Tibial artery (tissue), 4 donors: Measurements from ENCODE around the gene RBMS2.

ENCODE experiments used
- DNase-seq, 2 donors: peaks; one replicate each; pipeline ENCODE4 v3.0.0-alpha.2; 2019
- H3K27ac ChIP-seq, 2 donors: fragments of 200-600 bp; sonication (generic) in 1 of 2; 1 replicate in 1 of 2; 2 replicates in 1 of 2; pipeline ENCODE4 v1.5.1; 2018 to 2019; ENCODE audit warnings: mild to moderate bottlenecking in 1 of 2
- H3K27me3 ChIP-seq, 2 donors: fragments of 200-600 bp; sonication (generic) in 1 of 2; one replicate each; pipeline versions ENCODE4 v1.5.1 to v1.6.0; 2016 to 2019
- H3K36me3 ChIP-seq, 3 donors: fragments of 200-600 bp; sonication (generic) in 2 of 3; one replicate each; pipeline ENCODE4 v1.5.1; 2016 to 2019; ENCODE audit warnings: mild to moderate bottlenecking in 2 of 3
- H3K4me1 ChIP-seq, 4 donors: fragments of 200-600 bp; sonication (generic) in 2 of 4; 1 replicate in 3 of 4; 2 replicates in 1 of 4; pipeline ENCODE4 v1.5.1; 2016 to 2019
- H3K4me3 ChIP-seq, 2 donors: fragments of 200-600 bp; sonication (generic) in 1 of 2; 1 replicate in 1 of 2; 2 replicates in 1 of 2; pipeline ENCODE4 v1.5.1; 2018 to 2019; ENCODE audit warnings: mild to moderate bottlenecking in 2 of 2
- H3K9me3 ChIP-seq, 3 donors: fragments of 200-600 bp; sonication (generic) in 1 of 3; one replicate each; pipeline ENCODE4 v1.5.1; 2016 to 2019
- intact Hi-C: fragments of 100-400 bp; cut with DNase I; formaldehyde crosslinking; loops from one replicate; pipeline ENCODE4 v1.15.0; 2023; ENCODE audit warnings: low total_unique reads
- TF ChIP-seq, protein P1 (sequence below), 2 experiments: fragments of 200-600 bp in 1 of 2; fragments of 450-650 bp in 1 of 2; IDR thresholded peaks; one replicate each; pipeline ENCODE4 v1.5.1; 2017 to 2019; ENCODE audit warnings: antibody characterized with exemption in 2 of 2, mild to moderate bottlenecking in 1 of 2, moderate library complexity in 1 of 2

Gene RBMS2

DNA sequence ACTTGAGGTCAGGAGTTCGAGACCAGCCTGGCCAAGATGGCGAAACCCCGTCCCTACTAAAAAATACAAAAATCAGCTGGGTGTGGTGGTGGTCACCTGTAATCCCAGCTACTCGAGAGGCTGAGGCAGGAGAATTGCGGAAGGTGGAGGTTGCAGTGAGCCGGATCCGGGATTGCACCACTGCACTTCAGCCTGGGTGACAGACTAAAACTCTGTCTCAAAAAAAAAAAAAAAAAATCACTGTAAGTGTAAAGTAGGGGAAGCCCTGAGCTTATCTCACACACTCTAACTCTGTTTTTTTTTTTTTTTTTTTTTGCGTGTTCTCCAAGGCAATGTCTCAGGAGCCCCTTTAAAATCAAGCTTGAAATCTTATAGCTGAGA lies 421 bp upstream of the RBMS2 start:
- no peaks in the 10 kb centered on the region for H3K27me3 ChIP-seq
- H3K4me3 ChIP-seq = peak overlapping the region; percentile 62 to 74
- TF ChIP-seq, protein P1, sequence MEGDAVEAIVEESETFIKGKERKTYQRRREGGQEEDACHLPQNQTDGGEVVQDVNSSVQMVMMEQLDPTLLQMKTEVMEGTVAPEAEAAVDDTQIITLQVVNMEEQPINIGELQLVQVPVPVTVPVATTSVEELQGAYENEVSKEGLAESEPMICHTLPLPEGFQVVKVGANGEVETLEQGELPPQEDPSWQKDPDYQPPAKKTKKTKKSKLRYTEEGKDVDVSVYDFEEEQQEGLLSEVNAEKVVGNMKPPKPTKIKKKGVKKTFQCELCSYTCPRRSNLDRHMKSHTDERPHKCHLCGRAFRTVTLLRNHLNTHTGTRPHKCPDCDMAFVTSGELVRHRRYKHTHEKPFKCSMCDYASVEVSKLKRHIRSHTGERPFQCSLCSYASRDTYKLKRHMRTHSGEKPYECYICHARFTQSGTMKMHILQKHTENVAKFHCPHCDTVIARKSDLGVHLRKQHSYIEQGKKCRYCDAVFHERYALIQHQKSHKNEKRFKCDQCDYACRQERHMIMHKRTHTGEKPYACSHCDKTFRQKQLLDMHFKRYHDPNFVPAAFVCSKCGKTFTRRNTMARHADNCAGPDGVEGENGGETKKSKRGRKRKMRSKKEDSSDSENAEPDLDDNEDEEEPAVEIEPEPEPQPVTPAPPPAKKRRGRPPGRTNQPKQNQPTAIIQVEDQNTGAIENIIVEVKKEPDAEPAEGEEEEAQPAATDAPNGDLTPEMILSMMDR (IDR thresholded peaks at IDR 0.05) = no peak
- no peaks in the 10 kb centered on the region for H3K36me3 ChIP-seq
- H3K9me3 ChIP-seq = no peaks in the 10 kb centered on the region
- H3K4me1 ChIP-seq = peaks cover 0 to 56% (median 32%) of the 10 kb centered on the region in 4 donors
- H3K27ac ChIP-seq = peak overlapping the region; percentile 89
- no peak for DNase-seq
- intact Hi-C loops = no loop called here

DNA sequence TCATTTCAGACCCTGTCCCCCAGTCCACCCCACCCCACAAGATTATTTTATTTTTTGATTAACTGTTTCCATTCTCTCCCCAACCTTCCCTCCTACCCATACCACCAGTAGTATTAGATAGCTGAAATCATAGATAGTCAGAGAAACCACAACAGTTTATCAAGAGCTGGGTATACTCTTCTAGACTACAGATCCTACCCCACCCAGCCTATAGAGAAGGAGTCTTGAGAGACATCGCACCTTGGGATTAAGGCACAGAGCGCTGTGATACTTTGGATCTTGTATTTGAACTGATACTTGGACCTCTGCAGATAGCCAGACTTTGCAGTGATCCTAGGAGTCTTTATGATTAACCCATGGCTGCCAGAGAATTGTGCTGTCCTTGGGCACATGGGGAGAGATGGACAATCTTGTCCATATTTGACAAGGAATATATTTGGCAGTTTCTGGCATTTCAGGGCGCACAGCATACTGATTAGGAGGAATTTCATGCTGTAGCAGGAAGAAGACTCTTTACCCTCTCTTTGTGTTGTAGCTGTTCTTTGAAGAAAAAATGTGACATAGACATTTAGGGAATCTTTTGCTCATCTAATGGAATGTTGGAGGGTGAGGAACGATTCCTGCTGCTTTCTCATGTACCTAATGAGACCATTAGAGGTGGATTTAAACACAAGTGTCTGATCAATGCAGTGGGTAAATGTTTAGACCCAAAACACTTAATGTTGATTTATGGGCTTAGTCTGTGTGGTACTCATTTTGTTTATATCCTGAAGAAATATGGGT lies 982 bp downstream of the RBMS2 start:
- no peak for DNase-seq

DNA sequence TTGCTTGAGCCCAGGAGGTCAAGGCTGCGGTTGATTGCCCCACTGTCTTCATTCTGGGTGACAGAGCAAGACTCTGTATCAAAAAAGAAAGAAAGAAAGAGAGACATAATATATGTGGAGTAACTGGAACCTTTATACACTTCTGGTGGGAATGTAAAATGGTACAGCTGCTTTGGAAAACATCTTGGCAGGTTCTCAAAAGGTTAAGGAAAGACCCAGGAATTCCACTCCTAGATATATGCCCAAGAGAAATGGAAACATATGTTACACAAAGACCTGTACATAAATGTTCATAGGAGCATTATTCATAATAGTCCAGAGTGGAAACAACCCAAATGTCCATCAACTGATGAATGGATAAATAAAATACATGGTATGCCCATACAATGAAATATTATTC lies 7.2 kb downstream of the RBMS2 start:
- H3K4me3 ChIP-seq = no peak overlapping the region
- intact Hi-C loops = no loop called here
- H3K27me3 ChIP-seq = no peaks in the 10 kb centered on the region
- H3K4me1 ChIP-seq = peaks cover 0 to 67% (median 32%) of the 10 kb centered on the region in 4 donors
- no peaks in the 10 kb centered on the region for H3K36me3 ChIP-seq
- no peaks in the 10 kb centered on the region for H3K9me3 ChIP-seq
- no peak for DNase-seq
- H3K27ac ChIP-seq = no peak overlapping the region
- TF ChIP-seq, protein P1 (IDR thresholded peaks at IDR 0.05) = no peak

More for the DNA sequence above, 982 bp downstream of the RBMS2 start:
- intact Hi-C loops = loop anchor here (2.0 kb wide), 1 partner anchor 114 kb away; no protein-coding TSS in a partner anchor
- H3K4me3 ChIP-seq = peak overlapping the region; percentile 62 to 74
- peak overlapping the region; percentile 89 for H3K27ac ChIP-seq
- TF ChIP-seq, protein P1 (IDR thresholded peaks at IDR 0.05) = no peak
- no peaks in the 10 kb centered on the region for H3K27me3 ChIP-seq
- H3K4me1 ChIP-seq = peaks cover 0 to 70% (median 39%) of the 10 kb centered on the region in 4 donors
- no peaks in the 10 kb centered on the region for H3K36me3 ChIP-seq
- no peaks in the 10 kb centered on the region for H3K9me3 ChIP-seq

DNA sequence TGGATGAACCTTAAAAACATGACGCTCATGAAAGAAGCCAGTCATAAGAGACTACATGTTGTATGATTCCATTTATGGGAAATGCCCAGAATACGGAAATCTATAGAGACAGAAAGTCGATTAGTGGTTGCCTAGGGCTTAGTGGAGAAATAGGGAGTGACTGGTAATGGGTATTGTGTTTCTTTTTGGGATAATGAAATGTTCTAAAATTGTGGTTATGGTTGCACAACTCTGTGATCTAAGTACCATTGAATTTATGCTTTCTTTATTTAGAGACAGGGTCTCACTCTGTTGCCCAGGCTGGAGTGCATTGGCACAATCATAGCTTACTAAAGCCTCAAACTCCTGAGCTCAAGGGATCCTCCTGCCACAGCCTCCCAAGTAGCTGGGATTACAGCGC lies 8.0 kb downstream of the RBMS2 start:
- H3K4me1 ChIP-seq = peaks cover 0 to 59% (median 25%) of the 10 kb centered on the region in 4 donors
- intact Hi-C loops = no loop called here
- DNase-seq = no peak
- no peaks in the 10 kb centered on the region for H3K36me3 ChIP-seq
- H3K27ac ChIP-seq = no peak overlapping the region
- H3K4me3 ChIP-seq = no peak overlapping the region
- no peaks in the 10 kb centered on the region for H3K9me3 ChIP-seq
- no peaks in the 10 kb centered on the region for H3K27me3 ChIP-seq
- TF ChIP-seq, protein P1 (IDR thresholded peaks at IDR 0.05) = no peak

DNA sequence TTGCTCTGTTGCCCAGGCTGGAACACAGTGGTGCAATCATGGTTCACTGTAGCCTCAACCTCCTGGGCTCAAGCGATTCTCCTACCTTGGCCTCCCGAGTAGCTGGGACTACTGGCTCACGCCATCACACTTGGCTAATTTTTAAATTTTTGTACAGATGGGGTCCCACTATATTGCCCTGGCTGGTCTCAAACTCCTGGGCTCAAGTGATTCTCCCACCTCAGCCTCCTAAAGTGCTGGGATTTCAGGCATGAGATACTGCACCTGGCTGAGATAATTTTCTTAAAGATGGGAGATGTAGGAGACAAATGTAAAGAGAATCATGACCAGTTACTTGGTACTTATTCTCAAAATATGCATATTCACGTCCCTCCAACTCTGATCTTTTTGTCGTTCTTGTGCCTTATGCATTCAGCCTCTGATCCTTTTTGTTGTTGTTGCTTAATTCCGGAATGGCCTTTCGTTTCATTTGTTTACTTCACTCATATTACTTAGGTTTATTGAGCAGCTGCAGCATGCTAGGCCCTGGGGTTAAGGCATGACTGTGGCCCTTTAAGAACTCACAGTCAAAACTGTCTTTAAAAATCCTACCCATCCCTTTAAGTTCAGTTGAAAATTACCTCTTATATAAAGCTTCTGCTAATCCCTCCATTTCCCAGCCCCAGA lies 8.9 kb downstream of the RBMS2 start:
- H3K4me1 ChIP-seq = peaks cover 0 to 51% (median 20%) of the 10 kb centered on the region in 4 donors
- H3K27ac ChIP-seq = no peak overlapping the region
- no peaks in the 10 kb centered on the region for H3K27me3 ChIP-seq

More for the DNA sequence above, 8.9 kb downstream of the RBMS2 start:
- TF ChIP-seq, protein P1 (IDR thresholded peaks at IDR 0.05) = no peak
- Histone ChIP-seq H3K4me3 (no peak overlapping the region), H3K9me3 (no peaks in the 10 kb centered on the region), H3K36me3 (no peaks in the 10 kb centered on the region)
- DNase-seq = no peak
- intact Hi-C loops = no loop called here
